MM.1S (cell line): Measurements from ENCODE around the gene CXCR5.

Source experiments
- DNase-seq: peaks from one replicate; pipeline ENCODE4 v3.0.0-alpha.2; 2015
- H2AFZ ChIP-seq: fragments of 300-600 bp; sonication (generic); 2 replicates; pipeline ENCODE4 v1.6.0; 2016; ENCODE audit warnings: antibody characterized with exemption, low read length
- H3F3A ChIP-seq: fragments of 300-600 bp; sonication (generic); 2 replicates; pipeline ENCODE4 v1.6.1; 2016; ENCODE audit warnings: mild to moderate bottlenecking, antibody characterized with exemption, low read length, moderate library complexity, mixed read lengths; ENCODE audit not compliant: insufficient read depth
- H3K27ac ChIP-seq: fragments of 300-600 bp; sonication (generic); 2 replicates; pipeline ENCODE4 v1.5.1; 2016; ENCODE audit warnings: mild to moderate bottlenecking, low read length
- H3K27me3 ChIP-seq: fragments of 300-600 bp; sonication (generic); replicated peaks from 2 replicates; pipeline ENCODE4 v1.6.0; 2016; ENCODE audit warnings: low read length; ENCODE audit not compliant: insufficient read depth
- H3K36me3 ChIP-seq: fragments of 300-600 bp; sonication (generic); replicated peaks from 2 replicates; pipeline ENCODE4 v1.6.1; 2016; ENCODE audit warnings: mild to moderate bottlenecking, low read length, mixed read lengths; ENCODE audit not compliant: insufficient read depth
- H3K4me1 ChIP-seq: fragments of 300-600 bp; sonication (generic); 2 replicates; pipeline ENCODE4 v1.6.1; 2016; ENCODE audit warnings: low read length, mixed read lengths
- H3K4me2 ChIP-seq: fragments of 300-600 bp; sonication (generic); 2 replicates; pipeline ENCODE4 v1.6.0; 2016; ENCODE audit warnings: low read depth, low read length
- H3K4me3 ChIP-seq: fragments of 300-600 bp; sonication (generic); 2 replicates; pipeline ENCODE4 v1.5.1; 2016; ENCODE audit warnings: low read length, mixed read lengths
- H3K79me2 ChIP-seq: fragments of 300-600 bp; sonication (generic); 2 replicates; pipeline ENCODE4 v1.6.1; 2016; ENCODE audit warnings: mixed run types, low read length, mixed read lengths
- H3K9ac ChIP-seq: fragments of 300-600 bp; sonication (generic); 2 replicates; pipeline ENCODE4 v1.6.1; 2016; ENCODE audit warnings: low read length, mixed read lengths
- H3K9me2 ChIP-seq: fragments of 300-600 bp; sonication (generic); replicated peaks from 2 replicates; pipeline ENCODE4 v1.6.1; 2016; ENCODE audit warnings: mild to moderate bottlenecking, low read length, mixed read lengths; ENCODE audit not compliant: insufficient read depth
- H3K9me3 ChIP-seq: fragments of 300-600 bp; sonication (generic); replicated peaks from 2 replicates; pipeline ENCODE4 v1.6.1; 2016; ENCODE audit warnings: mild to moderate bottlenecking, low read length, mixed read lengths; ENCODE audit not compliant: insufficient read depth
- H4K20me1 ChIP-seq: fragments of 300-600 bp; sonication (generic); 2 replicates; pipeline ENCODE4 v1.6.1; 2016; ENCODE audit warnings: mild to moderate bottlenecking, low read length, moderate library complexity, mixed read lengths; ENCODE audit not compliant: insufficient read depth
- CTCF ChIP-seq: fragments of 300-600 bp; sonication (generic); IDR thresholded peaks from 2 replicates; pipeline ENCODE4 v1.5.1; 2016; ENCODE audit warnings: antibody characterized with exemption, low read length, mixed read lengths
- EZH2 ChIP-seq: fragments of 300-600 bp; sonication (generic); optimal IDR thresholded peaks from 2 replicates; pipeline ENCODE3; 2017; ENCODE audit warnings: low read depth, mild to moderate bottlenecking, antibody characterized with exemption, low read length, mixed read lengths
- EZH2phosphoT487 ChIP-seq: fragments of 300-600 bp; sonication (generic); IDR thresholded peaks from 2 replicates; pipeline ENCODE4 v1.6.1; 2018; ENCODE audit warnings: antibody characterized with exemption, low read length

CXCR5 gene

GRCh38 chr11:118896921-118897591 is 13.4 kb downstream of the CXCR5 start:
- Histone ChIP-seq H3K4me2 (no peak overlapping the region), H3K9ac (no peak overlapping the region)

GRCh38 chr11:118897721-118898310 is 14.1 kb downstream of the CXCR5 start:
- H3K9ac ChIP-seq, result no peak overlapping the region
- no peak overlapping the region for H2AFZ ChIP-seq
- no peaks in the 10 kb centered on the region for H3K27me3 ChIP-seq
- no peak for DNase-seq
- H3K4me2 ChIP-seq, result no peak overlapping the region
- 0 out of 2 replicates have a peak, but pooled peaks cover 1% of the 10 kb centered on the region for H3F3A ChIP-seq
- no peaks in the 10 kb centered on the region for H3K9me3 ChIP-seq
- H4K20me1 ChIP-seq, result no peaks in the 10 kb centered on the region
- TF ChIP-seq EZH2phosphoT487 (no peak), EZH2 (no peak), CTCF (no peak)
- peaks cover 7% of the 10 kb centered on the region for H3K4me1 ChIP-seq
- H3K4me3 ChIP-seq, result no peak overlapping the region
- H3K9me2 ChIP-seq, result no peaks in the 10 kb centered on the region
- no peak overlapping the region for H3K27ac ChIP-seq
- H3K79me2 ChIP-seq, result no peaks in the 10 kb centered on the region
- H3K36me3 ChIP-seq, result no peaks in the 10 kb centered on the region

More at GRCh38 chr11:118896921-118897591, 13.4 kb downstream of the CXCR5 start:
- no peak for DNase-seq
- Histone ChIP-seq H3F3A (0 out of 2 replicates have a peak, but pooled peaks cover 3% of the 10 kb centered on the region), H3K4me1 (peaks cover 13% of the 10 kb centered on the region), H3K27me3 (no peaks in the 10 kb centered on the region), H2AFZ (no peak overlapping the region), H3K27ac (no peak overlapping the region), H3K4me3 (no peak overlapping the region), H3K9me2 (no peaks in the 10 kb centered on the region), H3K79me2 (no peaks in the 10 kb centered on the region), H3K9me3 (no peaks in the 10 kb centered on the region), H4K20me1 (no peaks in the 10 kb centered on the region), H3K36me3 (no peaks in the 10 kb centered on the region)
- no peak for TF ChIP-seq EZH2phosphoT487
- TF ChIP-seq EZH2, result no peak
- no peak for TF ChIP-seq CTCF

DNA sequence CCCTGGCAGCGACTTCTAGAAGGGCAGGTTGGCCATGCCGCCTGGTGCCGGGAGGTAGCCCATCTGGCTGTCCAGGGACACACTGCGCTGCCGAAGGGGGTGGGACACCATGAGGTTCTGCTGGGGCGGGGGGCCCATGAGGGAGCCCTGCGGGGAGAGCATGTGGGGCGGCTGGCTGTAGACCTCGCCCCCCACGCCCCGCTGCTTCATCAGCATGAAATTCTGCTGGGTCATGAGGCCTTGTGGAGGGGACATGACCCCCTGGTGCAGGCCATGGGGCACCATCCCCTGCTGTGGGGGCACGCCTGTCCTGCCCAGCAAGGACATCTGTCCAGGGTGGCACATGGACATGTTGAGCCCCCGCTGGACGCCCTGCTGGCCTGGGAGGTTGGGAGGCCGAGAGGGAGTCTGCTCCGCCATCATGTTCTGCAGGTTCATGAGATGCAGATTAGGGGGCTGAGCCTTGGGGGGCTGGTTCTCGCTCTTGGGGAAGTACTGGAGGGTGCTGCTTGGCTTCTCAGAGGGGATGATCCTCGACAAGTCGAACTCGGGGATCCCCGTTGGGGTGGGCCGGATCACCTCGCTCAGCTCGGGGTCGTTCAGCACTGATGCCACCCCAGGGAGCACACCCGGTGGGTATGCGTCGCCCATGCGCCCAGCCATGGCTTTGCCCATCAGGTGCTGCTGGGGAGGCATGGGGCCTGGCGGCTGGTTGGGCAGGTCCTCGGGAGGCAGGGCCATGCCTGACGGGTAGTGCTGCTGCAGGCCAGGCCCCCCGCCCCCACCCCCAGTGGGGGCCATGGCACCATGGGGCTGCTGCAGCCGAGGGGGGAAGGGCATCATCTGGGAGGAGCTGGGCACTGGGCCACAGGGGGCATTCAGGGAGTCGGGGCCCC is 15.0 kb downstream of the CXCR5 start:
- DNase-seq, result no peak
- Histone ChIP-seq H3K9ac (no peak overlapping the region), H3K27ac (no peak overlapping the region), H3K79me2 (no peaks in the 10 kb centered on the region), H3K4me3 (no peak overlapping the region), H3K27me3 (no peaks in the 10 kb centered on the region), H3F3A (no peaks in the 10 kb centered on the region), H3K4me1 (no peaks in the 10 kb centered on the region), H2AFZ (no peak overlapping the region), H4K20me1 (no peaks in the 10 kb centered on the region), H3K4me2 (no peak overlapping the region), H3K9me3 (no peaks in the 10 kb centered on the region), H3K36me3 (no peaks in the 10 kb centered on the region), H3K9me2 (no peaks in the 10 kb centered on the region)
- TF ChIP-seq EZH2, result no peak
- no peak for TF ChIP-seq CTCF
- no peak for TF ChIP-seq EZH2phosphoT487
